HG03558 (cell line): ENCODE measurements around the gene PRLH.

ENCODE experiments used
- ATAC-seq: cut with Tn5 transposase; IDR thresholded peaks from one replicate; pipeline ENCODE4 v1.9.1; 2021; ENCODE audit warnings: moderate number of reproducible peaks; ENCODE audit not compliant: unreplicated experiment; ENCODE audit errors: extremely low read depth

The PRLH gene

GRCh38 chr2:237566401-237567235 is at the start of gene PRLH:
Gene PRLH (plus strand): TSS chr2:237566574. CDS start chr2:237566574, 0 bp downstream.
- no peak for ATAC-seq

- no peak for ATAC-seq
Observed at GRCh38 chr2:237517163-237517562, 49.2 kb upstream of the PRLH start.

- no peak for ATAC-seq
Observed at GRCh38 chr2:237517990-237518389, 48.4 kb upstream of the PRLH start.

- no peak for ATAC-seq
Observed at GRCh38 chr2:237519506-237520245, 46.7 kb upstream of the PRLH start.

GRCh38 chr2:237520290-237520689 is 46.1 kb upstream of the PRLH start:
- ATAC-seq = no peak

- no peak for ATAC-seq
Observed at GRCh38 chr2:237524631-237525030, 41.7 kb upstream of the PRLH start.

- no peak for ATAC-seq
Observed at GRCh38 chr2:237525559-237526157, 40.7 kb upstream of the PRLH start.

- no peak for ATAC-seq
Observed at GRCh38 chr2:237527233-237527632, 39.1 kb upstream of the PRLH start.

GRCh38 chr2:237527766-237528165 is 38.6 kb upstream of the PRLH start:
- no peak for ATAC-seq

GRCh38 chr2:237529452-237530402 is 36.6 kb upstream of the PRLH start:
- ATAC-seq = no peak

GRCh38 chr2:237530472-237531433 is 35.6 kb upstream of the PRLH start:
- no peak for ATAC-seq

- no peak for ATAC-seq
Observed at GRCh38 chr2:237532160-237532559, 34.2 kb upstream of the PRLH start.

GRCh38 chr2:237533668-237534161 is 32.7 kb upstream of the PRLH start:
- no peak for ATAC-seq

GRCh38 chr2:237534380-237534779 is 32.0 kb upstream of the PRLH start:
- no peak for ATAC-seq

GRCh38 chr2:237535385-237536082 is 30.8 kb upstream of the PRLH start:
- no peak for ATAC-seq

GRCh38 chr2:237536083-237536415 is 30.3 kb upstream of the PRLH start:
- no peak for ATAC-seq

- no peak for ATAC-seq
Observed at GRCh38 chr2:237536617-237537016, 29.8 kb upstream of the PRLH start.

GRCh38 chr2:237538001-237538720 is 28.2 kb upstream of the PRLH start:
- no peak for ATAC-seq
